Caco-2 (cell line): ENCODE results near the gene SHTN1. TPM values are rescaled to one million over a fixed set of nuclear protein-coding genes. Genes with fewer than 3 reads are reported as not detected.

ENCODE experiments used
- BruUV-seq: library from RNA; stranded (reverse); fragments of 400-500 nt; replicated peaks from 2 replicates; lab custom pipeline; 2021; lab: Mats Ljungman, UMichigan
- CTCF ChIA-PET: fragments of 300-600 bp; sonication (Branson Sonifier 250); formaldehyde crosslinking; loops from one replicate; lab custom pipeline; 2022; ENCODE audit warnings: antibody characterized with exemption; lab: Charles Lee
- POLR2A ChIA-PET: fragments of 300-600 bp; sonication (Branson Sonifier 250); formaldehyde crosslinking; loops from one replicate; lab custom pipeline; 2022; ENCODE audit warnings: antibody characterized with exemption; lab: Charles Lee
- DNase-seq, 2 experiments: peaks; one replicate each; pipeline versions ENCODE4 v3.0.0 to v3.0.0-alpha.2; 2020 to 2022
- H3K27me3 ChIP-seq: replicated peaks from 2 replicates; pipeline ENCODE4 v1.6.0; 2011; ENCODE audit warnings: low read length; ENCODE audit not compliant: control insufficient read depth, insufficient read depth
- H3K36me3 ChIP-seq: 2 replicates; pipeline ENCODE4 v1.5.1; 2011; ENCODE audit warnings: low read length; ENCODE audit not compliant: control insufficient read depth, insufficient read depth
- H3K4me1 ChIP-seq: fragments of 250-450 bp; sonication (Bioruptor Pico); 2 replicates; pipeline ENCODE4 v1.5.1; 2020; ENCODE audit warnings: mild to moderate bottlenecking
- H3K4me3 ChIP-seq: 2 replicates; pipeline ENCODE4 v1.5.1; 2011; ENCODE audit warnings: low read depth, mild to moderate bottlenecking, control low read depth, low read length
- H3K9me3 ChIP-seq: fragments of 250-450 bp; sonication (Bioruptor Pico); 2 replicates; pipeline ENCODE4 v1.5.1; 2020; ENCODE audit warnings: mild to moderate bottlenecking, moderate library complexity
- H3K27ac Mint-ChIP-seq: one replicate; pipeline ENCODE4 v1.8.0; 2022; ENCODE audit warnings: mixed read lengths; ENCODE audit not compliant: unreplicated experiment
- H3K27me3 Mint-ChIP-seq: one replicate; pipeline ENCODE4 v1.8.0; 2022; ENCODE audit warnings: mixed read lengths; ENCODE audit not compliant: insufficient read depth, unreplicated experiment
- H3K36me3 Mint-ChIP-seq: one replicate; pipeline ENCODE4 v1.8.0; 2022; ENCODE audit warnings: mild to moderate bottlenecking, mixed read lengths; ENCODE audit not compliant: insufficient read depth, unreplicated experiment
- H3K4me1 Mint-ChIP-seq: one replicate; pipeline ENCODE4 v1.8.0; 2022; ENCODE audit warnings: low read depth, mixed read lengths; ENCODE audit not compliant: unreplicated experiment
- H3K4me3 Mint-ChIP-seq: one replicate; pipeline ENCODE4 v1.8.0; 2022; ENCODE audit warnings: mild to moderate bottlenecking, moderate library complexity, mixed read lengths; ENCODE audit not compliant: unreplicated experiment
- H3K9me3 Mint-ChIP-seq: one replicate; pipeline ENCODE4 v1.8.0; 2022; ENCODE audit warnings: mixed read lengths; ENCODE audit not compliant: unreplicated experiment
- CTCF ChIP-seq, 2 experiments: fragments of 200-600 bp in 1 of 2; IDR thresholded peaks; 1 replicate in 1 of 2; 2 replicates in 1 of 2; pipeline versions ENCODE4 v1.5.1 to v1.8.0; 2011 to 2022; ENCODE audit warnings: antibody characterized with exemption in 1 of 2, control low read depth in 1 of 2, inconsistent platforms in 1 of 2, low read depth in 1 of 2, low read length in 1 of 2, mild to moderate bottlenecking in 1 of 2, moderate library complexity in 1 of 2; ENCODE audit not compliant: insufficient read depth in 1 of 2, severe bottlenecking in 1 of 2, unreplicated experiment in 1 of 2
- intact Hi-C: fragments of 100-400 bp; cut with micrococcal nuclease; formaldehyde crosslinking; loops from one replicate; pipeline ENCODE4 v1.10.0; 2022; ENCODE audit not compliant: unreplicated experiment
- total RNA-seq: library from RNA; stranded (reverse); gene quantifications from 2 replicates; pipeline ENCODE4 v1.2.3, GENCODE V29; 2022

SHTN1 gene
- total RNA-seq, 1 experiment from 2014 or later: 80.8 TPM

- no peak for DNase-seq
- Mint-ChIP-seq H3K27me3 (no peaks in the 10 kb centered on the region), H3K4me3 (no peak overlapping the region), H3K27ac (no peak overlapping the region), H3K36me3 (peaks cover 58% of the 10 kb centered on the region), H3K4me1 (no peaks in the 10 kb centered on the region), H3K9me3 (no peaks in the 10 kb centered on the region)
- ChIA-PET CTCF (no interaction called here), POLR2A (no interaction called here)
- Histone ChIP-seq H3K4me3 (no peak overlapping the region), H3K36me3 (peaks cover 4% of the 10 kb centered on the region; the same call in 1 of the 2 replicates), H3K9me3 (no peaks in the 10 kb centered on the region), H3K4me1 (no peaks in the 10 kb centered on the region), H3K27me3 (no peaks in the 10 kb centered on the region)
- intact Hi-C loops: no loop called here
- no TSS peak for BruUV-seq
- TF ChIP-seq CTCF (IDR thresholded peaks at IDR 0.05; ENCODE audit: insufficient read depth in 1 of 2, low read depth in 1 of 2, low read length in 1 of 2, severe bottlenecking in 1 of 2, unreplicated experiment in 1 of 2): no peak
Measured at GRCh38 chr10:116913695-116914094, 91.3 kb downstream of the SHTN1 start.

GRCh38 chr10:116912162-116912561, 92.8 kb downstream of the SHTN1 start:
- ChIA-PET CTCF (no interaction called here), POLR2A (no interaction called here)
- Mint-ChIP-seq H3K9me3 (no peaks in the 10 kb centered on the region), H3K27ac (no peak overlapping the region), H3K36me3 (peaks cover 55% of the 10 kb centered on the region), H3K4me3 (no peak overlapping the region), H3K27me3 (no peaks in the 10 kb centered on the region), H3K4me1 (no peaks in the 10 kb centered on the region)
- DNase-seq: no peak
- intact Hi-C loops: no loop called here
- no peak for TF ChIP-seq CTCF (IDR thresholded peaks at IDR 0.05; ENCODE audit: insufficient read depth in 1 of 2, low read depth in 1 of 2, low read length in 1 of 2, severe bottlenecking in 1 of 2, unreplicated experiment in 1 of 2)
- BruUV-seq: no TSS peak
- H3K36me3 ChIP-seq: peaks cover 4% of the 10 kb centered on the region; the same call in 1 of the 2 replicates
- no peaks in the 10 kb centered on the region for H3K27me3 ChIP-seq
- no peaks in the 10 kb centered on the region for H3K4me1 ChIP-seq
- H3K4me3 ChIP-seq: no peak overlapping the region
- no peaks in the 10 kb centered on the region for H3K9me3 ChIP-seq

GRCh38 chr10:116910910-116911309, 94.1 kb downstream of the SHTN1 start:
- POLR2A ChIA-PET: no interaction called here
- Mint-ChIP-seq H3K36me3 (peaks cover 45% of the 10 kb centered on the region), H3K27ac (no peak overlapping the region), H3K9me3 (no peaks in the 10 kb centered on the region), H3K27me3 (no peaks in the 10 kb centered on the region), H3K4me3 (no peak overlapping the region), H3K4me1 (no peaks in the 10 kb centered on the region)
- H3K9me3 ChIP-seq: no peaks in the 10 kb centered on the region
- no peak for TF ChIP-seq CTCF (IDR thresholded peaks at IDR 0.05; ENCODE audit: insufficient read depth in 1 of 2, low read depth in 1 of 2, low read length in 1 of 2, severe bottlenecking in 1 of 2, unreplicated experiment in 1 of 2)
- H3K36me3 ChIP-seq: peaks cover 4% of the 10 kb centered on the region; the same call in 1 of the 2 replicates
- H3K27me3 ChIP-seq: no peaks in the 10 kb centered on the region
- no peak overlapping the region for H3K4me3 ChIP-seq
- BruUV-seq: no TSS peak
- no peaks in the 10 kb centered on the region for H3K4me1 ChIP-seq
- CTCF ChIA-PET: no interaction called here
- DNase-seq: no peak
- intact Hi-C loops: no loop called here
